OCI-LY3 (cell line): ENCODE results near the gene MIR17HG.

Experiments used
- EZH2phosphoT487 ChIP-seq: fragments of 200-600 bp; shearing (Covaris generic); IDR thresholded peaks from 2 replicates; pipeline ENCODE4 v1.6.1; 2018; ENCODE audit warnings: antibody characterized with exemption, mixed run types, low read depth
- TF ChIP-seq, protein P1 (sequence below): fragments of 200-600, 300-600 bp; sonication (generic); IDR thresholded peaks from 2 replicates; pipeline ENCODE4 v1.5.1; 2014; ENCODE audit warnings: antibody characterized with exemption, low read length, low read depth

GRCh38 chr13:91368676-91369440 lies 21.4 kb downstream of the MIR17HG start:
- TF ChIP-seq, protein P1, sequence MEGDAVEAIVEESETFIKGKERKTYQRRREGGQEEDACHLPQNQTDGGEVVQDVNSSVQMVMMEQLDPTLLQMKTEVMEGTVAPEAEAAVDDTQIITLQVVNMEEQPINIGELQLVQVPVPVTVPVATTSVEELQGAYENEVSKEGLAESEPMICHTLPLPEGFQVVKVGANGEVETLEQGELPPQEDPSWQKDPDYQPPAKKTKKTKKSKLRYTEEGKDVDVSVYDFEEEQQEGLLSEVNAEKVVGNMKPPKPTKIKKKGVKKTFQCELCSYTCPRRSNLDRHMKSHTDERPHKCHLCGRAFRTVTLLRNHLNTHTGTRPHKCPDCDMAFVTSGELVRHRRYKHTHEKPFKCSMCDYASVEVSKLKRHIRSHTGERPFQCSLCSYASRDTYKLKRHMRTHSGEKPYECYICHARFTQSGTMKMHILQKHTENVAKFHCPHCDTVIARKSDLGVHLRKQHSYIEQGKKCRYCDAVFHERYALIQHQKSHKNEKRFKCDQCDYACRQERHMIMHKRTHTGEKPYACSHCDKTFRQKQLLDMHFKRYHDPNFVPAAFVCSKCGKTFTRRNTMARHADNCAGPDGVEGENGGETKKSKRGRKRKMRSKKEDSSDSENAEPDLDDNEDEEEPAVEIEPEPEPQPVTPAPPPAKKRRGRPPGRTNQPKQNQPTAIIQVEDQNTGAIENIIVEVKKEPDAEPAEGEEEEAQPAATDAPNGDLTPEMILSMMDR: no peak
- TF ChIP-seq EZH2phosphoT487: no peak
